OCI-LY3 (cell line): ENCODE measurements around the gene RPEL1.

Experiments used
- H2AFZ ChIP-seq: fragments of 200-600, 300-600 bp; shearing (Covaris generic); 2 replicates; pipeline ENCODE4 v1.6.0; 2014; ENCODE audit warnings: antibody characterized with exemption, low read depth, low read length
- H3K27ac ChIP-seq: fragments of 200-600, 300-600 bp; sonication (generic); 2 replicates; pipeline ENCODE4 v1.5.1; 2014; ENCODE audit warnings: mild to moderate bottlenecking, low read length, moderate library complexity, mixed read lengths
- H3K27me3 ChIP-seq: fragments of 200-600, 300-600 bp; sonication (generic); 2 replicates; pipeline ENCODE4 v1.6.1; 2014; ENCODE audit warnings: low read depth, low read length, mixed read lengths
- H3K36me3 ChIP-seq: fragments of 200-600, 300-600 bp; sonication (generic); replicated peaks from 2 replicates; pipeline ENCODE3; 2014; ENCODE audit warnings: low read depth, low read length, mixed read lengths
- H3K4me1 ChIP-seq: fragments of 300-600, 200-600 bp; sonication (generic); 2 replicates; pipeline ENCODE4 v1.6.1; 2014; ENCODE audit warnings: low read length, mixed read lengths
- H3K4me2 ChIP-seq: fragments of 200-600, 300-600 bp; sonication (generic); 2 replicates; pipeline ENCODE4 v1.6.1; 2014; ENCODE audit warnings: low read length, mixed read lengths
- H3K4me3 ChIP-seq: fragments of 300-600, 200-600 bp; sonication (generic); 2 replicates; pipeline ENCODE4 v1.5.1; 2014; ENCODE audit warnings: antibody characterized with exemption, mild to moderate bottlenecking, low read length, moderate library complexity
- H3K79me2 ChIP-seq: fragments of 300-600, 200-600 bp; shearing (Covaris generic); 2 replicates; pipeline ENCODE4 v1.6.1; 2014; ENCODE audit warnings: mild to moderate bottlenecking, low read length, mixed read lengths
- H3K9ac ChIP-seq: fragments of 300-600, 200-600 bp; shearing (Covaris generic); 2 replicates; pipeline ENCODE4 v1.6.0; 2014; ENCODE audit warnings: mild to moderate bottlenecking, low read length, moderate library complexity
- H3K9me3 ChIP-seq: fragments of 200-600, 300-600 bp; shearing (Covaris generic); 2 replicates; pipeline ENCODE4 v1.6.1; 2014; ENCODE audit warnings: low read length, mixed read lengths; ENCODE audit not compliant: insufficient read depth
- H4K20me1 ChIP-seq: fragments of 200-600, 300-600 bp; sonication (generic); 2 replicates; pipeline ENCODE4 v1.6.1; 2016; ENCODE audit warnings: low read length, mixed read lengths; ENCODE audit not compliant: insufficient read depth
- TF ChIP-seq, protein P1 (sequence below): fragments of 200-600, 300-600 bp; sonication (generic); IDR thresholded peaks from 2 replicates; pipeline ENCODE4 v1.5.1; 2014; ENCODE audit warnings: antibody characterized with exemption, low read length, low read depth

RPEL1 gene

DNA sequence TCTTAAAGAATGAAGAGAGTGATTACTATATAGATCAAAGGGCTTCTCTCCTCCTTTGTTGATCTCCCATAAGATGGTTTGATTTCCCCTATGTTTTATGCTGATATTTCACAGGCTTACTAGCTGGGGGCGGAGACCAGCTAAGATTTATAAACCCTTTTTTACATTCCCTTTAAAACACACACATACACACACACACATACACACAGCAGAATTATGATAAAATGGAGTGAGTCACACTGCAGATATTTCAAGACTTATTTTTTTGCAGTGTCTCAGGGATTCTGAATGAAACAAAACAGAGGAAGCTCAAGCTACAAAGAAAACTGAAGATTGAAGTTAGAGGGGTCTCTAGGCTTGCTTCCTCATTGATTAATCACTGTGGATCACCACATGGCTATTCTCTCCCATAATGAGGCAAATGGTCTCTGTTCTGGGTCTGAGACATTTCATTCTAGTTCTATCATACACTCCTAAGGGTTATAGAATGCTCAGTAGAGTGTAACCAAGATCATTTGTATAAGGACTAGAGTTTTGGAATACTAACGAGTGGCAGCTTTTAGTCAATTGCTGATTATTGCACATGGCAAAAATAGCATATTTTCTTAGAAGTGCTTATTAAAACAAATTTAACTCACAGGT lies 49.8 kb downstream of the RPEL1 start:
- Histone ChIP-seq H3K9me3 (no peaks in the 10 kb centered on the region), H3K4me2 (no peak overlapping the region), H3K36me3 (no peaks in the 10 kb centered on the region), H3K27ac (no peak overlapping the region), H2AFZ (no peak overlapping the region), H3K27me3 (no peaks in the 10 kb centered on the region), H3K79me2 (no peaks in the 10 kb centered on the region), H3K4me3 (no peak overlapping the region), H4K20me1 (no peaks in the 10 kb centered on the region), H3K4me1 (no peaks in the 10 kb centered on the region), H3K9ac (no peak overlapping the region)
- TF ChIP-seq, protein P1, sequence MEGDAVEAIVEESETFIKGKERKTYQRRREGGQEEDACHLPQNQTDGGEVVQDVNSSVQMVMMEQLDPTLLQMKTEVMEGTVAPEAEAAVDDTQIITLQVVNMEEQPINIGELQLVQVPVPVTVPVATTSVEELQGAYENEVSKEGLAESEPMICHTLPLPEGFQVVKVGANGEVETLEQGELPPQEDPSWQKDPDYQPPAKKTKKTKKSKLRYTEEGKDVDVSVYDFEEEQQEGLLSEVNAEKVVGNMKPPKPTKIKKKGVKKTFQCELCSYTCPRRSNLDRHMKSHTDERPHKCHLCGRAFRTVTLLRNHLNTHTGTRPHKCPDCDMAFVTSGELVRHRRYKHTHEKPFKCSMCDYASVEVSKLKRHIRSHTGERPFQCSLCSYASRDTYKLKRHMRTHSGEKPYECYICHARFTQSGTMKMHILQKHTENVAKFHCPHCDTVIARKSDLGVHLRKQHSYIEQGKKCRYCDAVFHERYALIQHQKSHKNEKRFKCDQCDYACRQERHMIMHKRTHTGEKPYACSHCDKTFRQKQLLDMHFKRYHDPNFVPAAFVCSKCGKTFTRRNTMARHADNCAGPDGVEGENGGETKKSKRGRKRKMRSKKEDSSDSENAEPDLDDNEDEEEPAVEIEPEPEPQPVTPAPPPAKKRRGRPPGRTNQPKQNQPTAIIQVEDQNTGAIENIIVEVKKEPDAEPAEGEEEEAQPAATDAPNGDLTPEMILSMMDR = no peak
